HepG2 (cell line): ENCODE measurements around the gene MAP2K1.

ENCODE experiments used
- PPARG ChIP-seq: conservative IDR thresholded peaks from 2 replicates; pipeline ENCODE4 v1.6.1; 2016; ENCODE audit warnings: missing biosample characterization, missing genetic modification reagents
- ZNF773 ChIP-seq: sonication (generic); formaldehyde crosslinking; IDR thresholded peaks from 2 replicates; pipeline ENCODE4 v1.4.0; 2020; ENCODE audit warnings: missing genetic modification reagents, borderline replicate concordance
- TF ChIP-seq, protein P1 (sequence below), 2 experiments: sonication (generic) in 1 of 2; formaldehyde crosslinking in 1 of 2; IDR thresholded peaks; 2 replicates each; pipeline versions ENCODE4 v1.5.1 to v1.6.1; 2011 to 2020; ENCODE audit warnings: borderline replicate concordance in 1 of 2, low read depth in 1 of 2, low read length in 1 of 2, mild to moderate bottlenecking in 1 of 2, missing genetic modification reagents in 1 of 2, moderate library complexity in 1 of 2
- TF ChIP-seq, protein P2 (sequence below): sonication (generic); formaldehyde crosslinking; IDR thresholded peaks from 2 replicates; pipeline ENCODE4 v1.5.0; 2020; ENCODE audit warnings: mild to moderate bottlenecking, missing genetic modification reagents, moderate library complexity

DNA sequence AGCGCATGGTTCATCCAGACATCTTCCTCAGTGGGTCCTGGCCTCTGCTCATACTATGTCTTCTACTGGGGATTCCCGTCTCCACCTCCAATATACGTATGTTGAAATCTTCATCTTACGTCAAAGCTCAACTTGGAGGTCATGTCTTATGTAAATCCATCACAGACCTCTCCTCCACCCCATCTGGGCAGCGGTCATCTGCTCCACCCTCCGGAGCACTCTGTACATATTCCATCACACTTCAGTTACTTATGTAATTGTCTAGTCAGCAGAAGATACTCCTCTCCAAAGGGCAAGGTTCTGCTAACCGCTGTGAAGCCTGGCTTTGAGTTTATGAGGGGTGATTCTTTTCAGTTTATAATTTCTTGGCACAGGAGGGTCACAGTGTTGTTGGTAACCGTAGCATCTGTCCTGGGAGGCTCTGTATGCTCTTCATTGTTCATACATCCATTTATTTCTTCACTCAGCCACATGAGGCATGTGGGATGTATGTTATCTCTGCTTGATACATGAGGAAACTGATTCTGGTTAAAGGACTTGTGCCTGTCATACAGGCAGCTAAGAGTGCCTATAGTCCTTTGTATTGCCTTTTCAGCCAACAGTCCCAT lies 22.1 kb downstream of the MAP2K1 start:
- TF ChIP-seq, protein P1, sequence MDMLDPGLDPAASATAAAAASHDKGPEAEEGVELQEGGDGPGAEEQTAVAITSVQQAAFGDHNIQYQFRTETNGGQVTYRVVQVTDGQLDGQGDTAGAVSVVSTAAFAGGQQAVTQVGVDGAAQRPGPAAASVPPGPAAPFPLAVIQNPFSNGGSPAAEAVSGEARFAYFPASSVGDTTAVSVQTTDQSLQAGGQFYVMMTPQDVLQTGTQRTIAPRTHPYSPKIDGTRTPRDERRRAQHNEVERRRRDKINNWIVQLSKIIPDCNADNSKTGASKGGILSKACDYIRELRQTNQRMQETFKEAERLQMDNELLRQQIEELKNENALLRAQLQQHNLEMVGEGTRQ (IDR thresholded peaks at IDR 0.05; ENCODE audit: low read depth, low read length): no peak
- TF ChIP-seq, protein P1 (CRISPR knock-in tag; IDR thresholded peaks at IDR 0.05; ENCODE audit: borderline replicate concordance): no peak
- no peak for TF ChIP-seq PPARG (CRISPR knock-in tag)
- TF ChIP-seq, protein P2, sequence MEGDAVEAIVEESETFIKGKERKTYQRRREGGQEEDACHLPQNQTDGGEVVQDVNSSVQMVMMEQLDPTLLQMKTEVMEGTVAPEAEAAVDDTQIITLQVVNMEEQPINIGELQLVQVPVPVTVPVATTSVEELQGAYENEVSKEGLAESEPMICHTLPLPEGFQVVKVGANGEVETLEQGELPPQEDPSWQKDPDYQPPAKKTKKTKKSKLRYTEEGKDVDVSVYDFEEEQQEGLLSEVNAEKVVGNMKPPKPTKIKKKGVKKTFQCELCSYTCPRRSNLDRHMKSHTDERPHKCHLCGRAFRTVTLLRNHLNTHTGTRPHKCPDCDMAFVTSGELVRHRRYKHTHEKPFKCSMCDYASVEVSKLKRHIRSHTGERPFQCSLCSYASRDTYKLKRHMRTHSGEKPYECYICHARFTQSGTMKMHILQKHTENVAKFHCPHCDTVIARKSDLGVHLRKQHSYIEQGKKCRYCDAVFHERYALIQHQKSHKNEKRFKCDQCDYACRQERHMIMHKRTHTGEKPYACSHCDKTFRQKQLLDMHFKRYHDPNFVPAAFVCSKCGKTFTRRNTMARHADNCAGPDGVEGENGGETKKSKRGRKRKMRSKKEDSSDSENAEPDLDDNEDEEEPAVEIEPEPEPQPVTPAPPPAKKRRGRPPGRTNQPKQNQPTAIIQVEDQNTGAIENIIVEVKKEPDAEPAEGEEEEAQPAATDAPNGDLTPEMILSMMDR (CRISPR knock-in tag): no peak
- TF ChIP-seq ZNF773 (CRISPR knock-in tag): no peak
